ENCODE results near the gene TMEM129. TPM values are rescaled to one million over a fixed set of nuclear protein-coding genes. Genes with fewer than 3 reads are reported as not detected.

TMEM129 gene
- total RNA-seq, 1 experiment from 2014 or later: 111 TPM

GRCh38 chr4:1669270-1669669 is 51.9 kb downstream of the TMEM129 start:
- no peak for DNase-seq (ENCODE audit: low spot score)

- no peak for DNase-seq (ENCODE audit: low spot score)
Observed at GRCh38 chr4:1668488-1668840, 52.7 kb downstream of the TMEM129 start.

- DNase-seq (ENCODE audit: low spot score): no peak
Observed at GRCh38 chr4:1667273-1667672, 53.9 kb downstream of the TMEM129 start.

- DNase-seq (ENCODE audit: low spot score): no peak
Observed at GRCh38 chr4:1666391-1666790, 54.7 kb downstream of the TMEM129 start.

Small RNAs within 50 kb of the gene (small RNA-seq; reads per million reads assigned to genes)
- not detected for gene RF00019

Other genes with a start within 250 kb of the TMEM129 start
- gene FAM53A, start 37.0 kb downstream of the TMEM129 start, total RNA-seq (2014; rRNA removed; shearing (Covaris generic)): 2.4 and 2.6 TPM in 2 replicates
- gene SLBP, start 9.0 kb downstream of the TMEM129 start, total RNA-seq (2014; rRNA removed; shearing (Covaris generic)): 147 and 183 TPM in 2 replicates
- gene TACC3, start 198 bp upstream of the TMEM129 start, total RNA-seq (2014; rRNA removed; shearing (Covaris generic)): 64.6 and 71.2 TPM in 2 replicates
- gene FGFR3, start 72.0 kb upstream of the TMEM129 start, total RNA-seq (2014; rRNA removed; shearing (Covaris generic)): 73.4 and 77.0 TPM in 2 replicates
- 95.8 and 106 TPM in 2 replicates for gene LETM1, start 134.8 kb upstream of the TMEM129 start, total RNA-seq (2014; rRNA removed; shearing (Covaris generic))
- 70.5 and 73.7 TPM in 2 replicates for gene NSD2, start 150.1 kb upstream of the TMEM129 start, total RNA-seq (2014; rRNA removed; shearing (Covaris generic))